Measurements from ENCODE around the gene RPL7A.
"Not testable (repeated sequence)": the region's sequence is repeated elsewhere in the genome, so short reads cannot be mapped to it uniquely, and the experiment has no call there.

RPL7A gene

GRCh38 chr9:133377280-133377679, 29.3 kb downstream of the RPL7A start:
- not testable (repeated sequence) for H3K4me3 ChIP-seq (ENCODE audit: insufficient read depth, low read depth, low read length); H3K9me3 ChIP-seq (ENCODE audit: control insufficient read depth, low read length); H3K27ac ChIP-seq (ENCODE audit: insufficient read depth, low read depth, low read length, poor library complexity, severe bottlenecking); H3K27me3 ChIP-seq (ENCODE audit: control insufficient read depth, insufficient read depth, low read length, poor library complexity, severe bottlenecking); H3K36me3 ChIP-seq (ENCODE audit: control insufficient read depth, insufficient read depth, low read length); H3K4me1 ChIP-seq (ENCODE audit: control insufficient read depth, insufficient read depth, low read length)
- WGBS, 2 experiments, result 91 to 94% methylated on average over 14 of the region's 14 CpGs

- Histone ChIP-seq H3K4me3 (ENCODE audit: insufficient read depth, low read depth, low read length) (no peak overlapping the region), H3K36me3 (ENCODE audit: control insufficient read depth, insufficient read depth, low read length) (no peaks in the 10 kb centered on the region), H3K4me1 (ENCODE audit: control insufficient read depth, insufficient read depth, low read length) (no peaks in the 10 kb centered on the region), H3K27me3 (ENCODE audit: control insufficient read depth, insufficient read depth, low read length, poor library complexity, severe bottlenecking) (no peaks in the 10 kb centered on the region), H3K27ac (ENCODE audit: insufficient read depth, low read depth, low read length, poor library complexity, severe bottlenecking) (no peak overlapping the region), H3K9me3 (ENCODE audit: control insufficient read depth, low read length) (no peaks in the 10 kb centered on the region)
- WGBS, 2 experiments, result 43% methylated on average over 5 of the region's 6 CpGs
Measured at GRCh38 chr9:133377721-133378216, 29.8 kb downstream of the RPL7A start.

DNA sequence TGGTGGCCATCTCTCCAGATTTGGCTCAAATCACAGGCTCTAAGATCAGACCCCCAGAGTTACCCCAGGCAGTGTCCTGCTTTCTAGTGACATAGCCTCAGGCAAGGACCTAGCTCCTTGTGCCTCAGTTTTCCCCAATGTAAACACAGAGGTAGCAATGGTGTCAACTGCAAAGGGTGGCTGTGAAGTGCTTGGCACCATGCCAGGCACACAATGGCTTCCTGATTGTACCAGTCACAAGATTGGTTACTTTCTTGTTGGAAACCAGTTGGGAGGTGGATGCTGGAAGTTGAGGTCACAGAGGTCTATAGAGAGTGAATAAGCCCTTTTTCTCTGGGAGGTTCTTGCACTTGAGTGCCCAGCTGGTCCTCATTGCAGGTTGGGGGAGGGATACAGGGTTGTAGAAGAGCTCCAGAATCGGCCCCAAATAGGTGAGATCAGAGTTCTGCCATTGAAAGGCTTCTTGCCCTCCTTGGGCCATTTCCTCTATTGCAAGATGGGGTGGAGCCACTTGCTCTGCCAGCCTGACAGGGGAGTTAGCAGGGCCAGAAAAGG, 30.5 kb downstream of the RPL7A start:
- H3K4me1 ChIP-seq (ENCODE audit: control insufficient read depth, insufficient read depth, low read length), result no peaks in the 10 kb centered on the region
- no peaks in the 10 kb centered on the region for H3K9me3 ChIP-seq (ENCODE audit: control insufficient read depth, low read length)
- no peak overlapping the region for H3K27ac ChIP-seq (ENCODE audit: insufficient read depth, low read depth, low read length, poor library complexity, severe bottlenecking)
- no peaks in the 10 kb centered on the region for H3K27me3 ChIP-seq (ENCODE audit: control insufficient read depth, insufficient read depth, low read length, poor library complexity, severe bottlenecking)
- WGBS, 2 experiments, result 88 to 91% methylated on average over 1 of the region's 1 CpG
- H3K36me3 ChIP-seq (ENCODE audit: control insufficient read depth, insufficient read depth, low read length), result no peaks in the 10 kb centered on the region
- no peak overlapping the region for H3K4me3 ChIP-seq (ENCODE audit: insufficient read depth, low read depth, low read length)

DNA sequence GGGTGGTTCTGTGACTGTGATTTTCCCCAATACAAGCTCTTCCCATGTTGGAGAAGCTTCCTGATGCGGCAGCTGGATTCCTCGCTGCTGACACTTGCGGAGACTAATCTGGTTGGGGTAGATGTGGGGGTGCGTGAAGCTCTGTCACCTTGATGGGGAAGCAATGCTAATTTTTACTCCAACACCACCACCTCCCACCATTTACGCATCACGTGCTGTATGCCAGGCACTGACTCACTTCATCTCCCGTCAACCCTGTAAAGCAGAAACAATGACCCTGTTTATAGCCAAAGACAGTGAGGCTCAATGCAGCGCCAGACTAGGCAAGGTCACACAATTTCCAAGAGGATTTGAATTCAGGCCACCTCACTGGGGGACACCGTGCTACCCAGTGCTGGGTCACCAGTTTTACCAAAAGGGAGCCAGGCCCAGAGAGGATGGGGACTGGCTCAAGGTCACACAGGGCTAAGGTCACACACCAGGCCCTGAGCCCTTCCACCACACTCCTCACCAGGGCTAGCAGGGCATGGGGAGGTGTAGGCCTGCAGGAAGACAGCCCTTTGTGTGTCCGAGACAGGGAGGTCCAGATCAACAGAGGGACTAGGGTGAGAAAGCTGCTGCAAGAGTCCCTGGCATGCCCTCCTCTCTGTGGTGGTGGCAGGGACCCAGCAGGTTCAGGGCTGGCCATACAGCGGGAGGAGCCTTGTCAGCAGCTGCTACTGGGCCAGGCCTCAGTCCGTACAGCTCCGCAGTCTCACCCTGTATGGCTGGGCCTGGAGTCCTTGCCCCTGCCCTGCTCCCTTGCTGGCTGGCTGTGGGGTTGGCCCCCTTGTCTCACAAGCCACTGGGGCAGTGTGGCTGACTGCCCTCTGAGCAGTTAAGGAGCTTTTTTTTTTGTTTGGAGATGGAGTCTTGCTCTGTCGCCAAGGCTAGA, 31.4 kb downstream of the RPL7A start:
- no peaks in the 10 kb centered on the region for H3K9me3 ChIP-seq (ENCODE audit: control insufficient read depth, low read length)
- no peaks in the 10 kb centered on the region for H3K27me3 ChIP-seq (ENCODE audit: control insufficient read depth, insufficient read depth, low read length, poor library complexity, severe bottlenecking)
- no peaks in the 10 kb centered on the region for H3K36me3 ChIP-seq (ENCODE audit: control insufficient read depth, insufficient read depth, low read length)
- 90 to 91% methylated on average over 11 to 14 of the region's 14 CpGs for WGBS, 2 experiments
- H3K4me3 ChIP-seq (ENCODE audit: insufficient read depth, low read depth, low read length), result no peak overlapping the region
- no peaks in the 10 kb centered on the region for H3K4me1 ChIP-seq (ENCODE audit: control insufficient read depth, insufficient read depth, low read length)
- H3K27ac ChIP-seq (ENCODE audit: insufficient read depth, low read depth, low read length, poor library complexity, severe bottlenecking), result no peak overlapping the region

DNA sequence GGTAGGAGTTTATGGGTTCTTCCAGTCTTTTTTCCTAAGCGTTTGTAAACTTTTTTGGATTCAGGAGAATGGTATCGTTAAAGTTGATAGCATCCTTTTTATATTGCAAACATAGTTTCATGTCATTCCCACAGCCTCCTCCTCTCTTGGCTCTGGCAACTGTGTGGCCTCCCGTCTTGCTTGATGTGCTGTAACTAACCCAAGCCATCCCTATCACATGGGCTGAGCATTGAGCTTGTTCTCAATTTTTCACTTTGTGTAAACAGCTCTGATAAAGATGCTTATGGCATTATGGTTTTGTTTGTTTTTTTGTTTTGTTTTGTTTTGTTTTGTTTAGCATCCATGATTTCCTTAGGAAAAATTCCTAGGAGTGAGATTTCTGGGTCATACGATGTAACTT, 32.7 kb downstream of the RPL7A start:
- Histone ChIP-seq H3K4me3 (ENCODE audit: insufficient read depth, low read depth, low read length) (no peak overlapping the region), H3K27me3 (ENCODE audit: control insufficient read depth, insufficient read depth, low read length, poor library complexity, severe bottlenecking) (no peaks in the 10 kb centered on the region), H3K4me1 (ENCODE audit: control insufficient read depth, insufficient read depth, low read length) (no peaks in the 10 kb centered on the region), H3K27ac (ENCODE audit: insufficient read depth, low read depth, low read length, poor library complexity, severe bottlenecking) (no peak overlapping the region), H3K36me3 (ENCODE audit: control insufficient read depth, insufficient read depth, low read length) (no peaks in the 10 kb centered on the region), H3K9me3 (ENCODE audit: control insufficient read depth, low read length) (no peaks in the 10 kb centered on the region)
- 91 to 95% methylated on average over 4 of the region's 4 CpGs for WGBS, 2 experiments

GRCh38 chr9:133382507-133383141, 34.6 kb downstream of the RPL7A start:
- no peaks in the 10 kb centered on the region for H3K9me3 ChIP-seq (ENCODE audit: control insufficient read depth, low read length)
- H3K4me1 ChIP-seq (ENCODE audit: control insufficient read depth, insufficient read depth, low read length), result no peaks in the 10 kb centered on the region
- H3K27ac ChIP-seq (ENCODE audit: insufficient read depth, low read depth, low read length, poor library complexity, severe bottlenecking), result no peak overlapping the region
- no peak overlapping the region for H3K4me3 ChIP-seq (ENCODE audit: insufficient read depth, low read depth, low read length)
- H3K36me3 ChIP-seq (ENCODE audit: control insufficient read depth, insufficient read depth, low read length), result no peaks in the 10 kb centered on the region
- H3K27me3 ChIP-seq (ENCODE audit: control insufficient read depth, insufficient read depth, low read length, poor library complexity, severe bottlenecking), result no peaks in the 10 kb centered on the region
- WGBS, 2 experiments, result 89% methylated on average over 4 of the region's 4 CpGs

DNA sequence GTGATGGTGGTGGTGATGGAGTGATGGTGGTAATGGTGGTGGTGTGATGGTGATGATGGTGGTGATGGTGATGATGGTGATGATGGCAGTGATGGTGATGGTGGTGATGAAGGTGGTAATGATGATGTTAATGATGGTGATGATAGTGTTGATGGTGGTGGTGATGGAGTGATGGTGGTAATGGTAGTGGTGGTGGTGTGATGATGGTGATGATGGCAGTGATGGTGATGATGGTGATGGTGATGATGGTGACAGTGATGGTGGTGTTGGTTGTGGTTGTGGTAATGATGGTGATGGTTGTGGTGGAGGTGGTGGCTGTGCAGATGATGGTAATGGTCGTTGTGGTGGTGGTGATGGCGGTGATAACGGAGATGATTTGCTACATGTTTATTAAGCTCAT, 35.4 kb downstream of the RPL7A start:
- no peak overlapping the region for H3K4me3 ChIP-seq (ENCODE audit: insufficient read depth, low read depth, low read length)
- no peaks in the 10 kb centered on the region for H3K4me1 ChIP-seq (ENCODE audit: control insufficient read depth, insufficient read depth, low read length)
- 93 to 94% methylated on average over 3 of the region's 3 CpGs for WGBS, 2 experiments
- no peaks in the 10 kb centered on the region for H3K36me3 ChIP-seq (ENCODE audit: control insufficient read depth, insufficient read depth, low read length)
- no peaks in the 10 kb centered on the region for H3K9me3 ChIP-seq (ENCODE audit: control insufficient read depth, low read length)
- no peak overlapping the region for H3K27ac ChIP-seq (ENCODE audit: insufficient read depth, low read depth, low read length, poor library complexity, severe bottlenecking)
- H3K27me3 ChIP-seq (ENCODE audit: control insufficient read depth, insufficient read depth, low read length, poor library complexity, severe bottlenecking), result no peaks in the 10 kb centered on the region

DNA sequence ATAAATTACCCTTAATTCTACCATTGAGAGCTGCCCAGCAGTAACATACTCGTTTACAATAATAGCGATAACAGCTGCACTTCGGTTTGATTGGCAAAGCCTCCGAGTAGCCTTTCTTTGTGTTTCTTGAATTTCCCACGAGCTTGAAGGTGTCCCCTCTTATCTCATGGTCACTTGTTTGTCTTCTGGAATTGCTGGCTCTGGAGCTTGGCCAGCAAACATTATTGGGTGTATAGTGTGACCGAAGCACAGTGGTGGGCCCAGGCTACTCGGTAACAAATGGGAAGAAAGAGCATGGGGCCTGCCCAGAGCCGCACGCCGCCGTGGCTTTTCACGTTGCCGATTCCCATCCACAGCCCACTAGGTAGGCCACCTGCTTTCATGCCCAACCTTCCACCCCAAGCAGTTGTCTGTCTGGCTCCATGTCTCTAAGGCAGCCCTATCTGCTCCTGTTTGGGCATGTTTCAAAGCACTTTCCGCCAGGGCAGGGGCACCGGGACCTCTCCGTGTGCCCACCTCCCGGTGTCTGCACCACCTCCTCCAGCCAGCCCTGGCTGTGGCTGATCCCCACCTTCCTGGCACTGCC, 36.8 kb downstream of the RPL7A start:
- H3K36me3 ChIP-seq (ENCODE audit: control insufficient read depth, insufficient read depth, low read length), result no peaks in the 10 kb centered on the region
- no peaks in the 10 kb centered on the region for H3K27me3 ChIP-seq (ENCODE audit: control insufficient read depth, insufficient read depth, low read length, poor library complexity, severe bottlenecking)
- no peaks in the 10 kb centered on the region for H3K9me3 ChIP-seq (ENCODE audit: control insufficient read depth, low read length)
- no peaks in the 10 kb centered on the region for H3K4me1 ChIP-seq (ENCODE audit: control insufficient read depth, insufficient read depth, low read length)
- H3K27ac ChIP-seq (ENCODE audit: insufficient read depth, low read depth, low read length, poor library complexity, severe bottlenecking), result no peak overlapping the region
- H3K4me3 ChIP-seq (ENCODE audit: insufficient read depth, low read depth, low read length), result no peak overlapping the region
- 94% methylated on average over 17 of the region's 17 CpGs for WGBS, 2 experiments

GRCh38 chr9:133385452-133385851, 37.4 kb downstream of the RPL7A start:
- no peaks in the 10 kb centered on the region for H3K9me3 ChIP-seq (ENCODE audit: control insufficient read depth, low read length)
- H3K27ac ChIP-seq (ENCODE audit: insufficient read depth, low read depth, low read length, poor library complexity, severe bottlenecking), result no peak overlapping the region
- H3K4me3 ChIP-seq (ENCODE audit: insufficient read depth, low read depth, low read length), result no peak overlapping the region
- H3K36me3 ChIP-seq (ENCODE audit: control insufficient read depth, insufficient read depth, low read length), result no peaks in the 10 kb centered on the region
- no peaks in the 10 kb centered on the region for H3K27me3 ChIP-seq (ENCODE audit: control insufficient read depth, insufficient read depth, low read length, poor library complexity, severe bottlenecking)
- 87 to 88% methylated on average over 14 of the region's 14 CpGs for WGBS, 2 experiments
- H3K4me1 ChIP-seq (ENCODE audit: control insufficient read depth, insufficient read depth, low read length), result no peaks in the 10 kb centered on the region

- WGBS, 2 experiments, result 90 to 91% methylated on average over 13 of the region's 13 CpGs
- no peaks in the 10 kb centered on the region for H3K27me3 ChIP-seq (ENCODE audit: control insufficient read depth, insufficient read depth, low read length, poor library complexity, severe bottlenecking)
- no peaks in the 10 kb centered on the region for H3K36me3 ChIP-seq (ENCODE audit: control insufficient read depth, insufficient read depth, low read length)
- H3K4me3 ChIP-seq (ENCODE audit: insufficient read depth, low read depth, low read length), result no peak overlapping the region
- H3K27ac ChIP-seq (ENCODE audit: insufficient read depth, low read depth, low read length, poor library complexity, severe bottlenecking), result no peak overlapping the region
- H3K4me1 ChIP-seq (ENCODE audit: control insufficient read depth, insufficient read depth, low read length), result no peaks in the 10 kb centered on the region
- no peaks in the 10 kb centered on the region for H3K9me3 ChIP-seq (ENCODE audit: control insufficient read depth, low read length)
Measured at GRCh38 chr9:133386338-133386737, 38.3 kb downstream of the RPL7A start.
